CD8-positive, alpha-beta memory T cell (primary cell): ENCODE results near the gene MINDY4. TPM values are rescaled to one million over a fixed set of nuclear protein-coding genes. Genes with fewer than 3 reads are reported as not detected.
A peak's percentile ranks its signal among the peaks of the same experiment; 100 is the strongest.

Source experiments
- CTCF ChIA-PET: fragments of 350-600 bp; sonication (Branson Sonifier 250); formaldehyde crosslinking; loops from one replicate; lab custom pipeline; 2021; ENCODE audit warnings: antibody characterized with exemption; lab: Charles Lee
- POLR2A ChIA-PET: fragments of 350-600 bp; sonication (Branson Sonifier 250); formaldehyde crosslinking; loops from one replicate; lab custom pipeline; 2021; ENCODE audit warnings: antibody characterized with exemption; lab: Charles Lee
- DNase-seq, 5 donors: peaks; one replicate each; pipeline versions ENCODE4 v3.0.0 to v3.0.0-alpha.2; 2020 to 2022; ENCODE audit warnings: mixed read lengths in 1 of 5
- H3K27ac ChIP-seq: one replicate; pipeline ENCODE4 v1.7.0; 2013; ENCODE audit warnings: low read depth, mild to moderate bottlenecking, low read length, moderate library complexity
- H3K27me3 ChIP-seq: 2 replicates; pipeline ENCODE4 v1.7.0; 2013; ENCODE audit warnings: low read length, mild to moderate bottlenecking; ENCODE audit not compliant: insufficient read depth, poor library complexity, severe bottlenecking
- H3K36me3 ChIP-seq: 2 replicates; pipeline ENCODE4 v1.7.0; 2013; ENCODE audit warnings: mild to moderate bottlenecking, low read length, moderate library complexity; ENCODE audit not compliant: insufficient read depth
- H3K4me1 ChIP-seq: 2 replicates; pipeline ENCODE4 v1.7.0; 2013; ENCODE audit warnings: mild to moderate bottlenecking, low read length, moderate library complexity; ENCODE audit not compliant: insufficient read depth
- H3K4me3 ChIP-seq: 2 replicates; pipeline ENCODE4 v1.7.0; 2013; ENCODE audit warnings: mild to moderate bottlenecking, low read length
- H3K9me3 ChIP-seq: 2 replicates; pipeline ENCODE4 v1.7.0; 2013; ENCODE audit warnings: mild to moderate bottlenecking, low read length
- H3K27ac Mint-ChIP-seq, 8 donors: one replicate each; pipeline ENCODE4 v1.8.0; 2020 to 2021; ENCODE audit warnings: mixed read lengths in 8 of 8, mild to moderate bottlenecking in 6 of 8, inconsistent platforms in 3 of 8, moderate library complexity in 3 of 8
- H3K27me3 Mint-ChIP-seq, 2 donors: one replicate each; pipeline ENCODE4 v1.8.0; 2020 to 2021; ENCODE audit warnings: mixed read lengths in 2 of 2, mild to moderate bottlenecking in 1 of 2, moderate library complexity in 1 of 2
- H3K36me3 Mint-ChIP-seq, 3 donors: one replicate each; pipeline ENCODE4 v1.8.0; 2020 to 2021; ENCODE audit warnings: mixed read lengths in 3 of 3, inconsistent platforms in 1 of 3, mild to moderate bottlenecking in 1 of 3
- H3K4me1 Mint-ChIP-seq, 3 donors: one replicate each; pipeline ENCODE4 v1.8.0; 2020 to 2021; ENCODE audit warnings: mixed read lengths in 3 of 3, inconsistent platforms in 1 of 3, mild to moderate bottlenecking in 1 of 3
- H3K4me3 Mint-ChIP-seq, 7 donors: one replicate each; pipeline ENCODE4 v1.8.0; 2020 to 2021; ENCODE audit warnings: mixed read lengths in 7 of 7, mild to moderate bottlenecking in 6 of 7, moderate library complexity in 4 of 7, inconsistent platforms in 2 of 7
- H3K9me3 Mint-ChIP-seq, 5 donors: one replicate each; pipeline ENCODE4 v1.8.0; 2020 to 2022; ENCODE audit warnings: mixed read lengths in 5 of 5, mild to moderate bottlenecking in 3 of 5, moderate library complexity in 2 of 5, inconsistent platforms in 1 of 5
- polyA plus RNA-seq: library from polyadenylated mRNA; unstranded; fragments of 300-500 nt; fragmentation: Illumina TruSeq; gene quantifications from one replicate; pipeline ENCODE4 v1.2.3, GENCODE V29; 2021
- total RNA-seq, 2 experiments: library from RNA; stranded (reverse); gene quantifications; one replicate each; pipeline ENCODE4 v1.2.3, GENCODE V29; 2021

Gene MINDY4
- total and polyA plus RNA-seq, 3 experiments from 2014 or later: 1.0 to 2.6 (median 2.4) TPM

DNA sequence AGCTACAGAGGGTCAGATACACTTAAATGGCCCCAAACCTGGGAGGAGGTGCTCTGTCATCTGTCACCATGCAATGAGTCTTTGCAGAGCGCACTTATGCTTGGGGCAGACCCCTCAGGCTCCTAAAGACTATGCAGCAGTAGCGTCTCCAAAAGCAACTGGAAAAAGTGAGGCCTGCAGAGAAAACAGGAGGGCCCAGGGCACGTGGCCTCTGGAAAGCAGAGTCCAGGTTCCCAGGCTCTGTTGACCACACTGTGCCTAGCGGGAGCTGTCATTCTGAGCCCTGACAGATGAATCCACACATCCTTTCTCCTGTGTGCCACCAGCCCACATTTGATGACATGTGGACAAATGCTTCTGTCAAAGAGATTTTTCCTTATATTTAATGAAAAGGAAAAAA, 66.4 kb downstream of the MINDY4 start:
- H3K4me1 ChIP-seq: no peaks in the 10 kb centered on the region
- Mint-ChIP-seq H3K27me3 (no peaks in the 10 kb centered on the region), H3K36me3 (peaks cover 8 to 16% (median 11%) of the 10 kb centered on the region in 3 donors), H3K9me3 (peaks cover 5 to 20% (median 11%) of the 10 kb centered on the region in 5 donors), H3K27ac (peak overlapping the region in 1 of 8 donors; percentile 62), H3K4me1 (no peaks in the 10 kb centered on the region), H3K4me3 (no peak overlapping the region)
- DNase-seq: no peak
- H3K36me3 ChIP-seq: no peaks in the 10 kb centered on the region
- H3K27ac ChIP-seq: no peak overlapping the region
- H3K9me3 ChIP-seq: no peaks in the 10 kb centered on the region
- POLR2A ChIA-PET: no interaction called here
- no peaks in the 10 kb centered on the region for H3K27me3 ChIP-seq
- CTCF ChIA-PET: no interaction called here
- no peak overlapping the region for H3K4me3 ChIP-seq

- Mint-ChIP-seq H3K27me3 (no peaks in the 10 kb centered on the region), H3K36me3 (peaks cover 6 to 12% (median 10%) of the 10 kb centered on the region in 3 donors), H3K4me3 (no peak overlapping the region), H3K27ac (peak overlapping the region in 1 of 8 donors; percentile 62), H3K4me1 (no peaks in the 10 kb centered on the region), H3K9me3 (peaks cover 2 to 18% (median 11%) of the 10 kb centered on the region in 5 donors)
- Histone ChIP-seq H3K4me1 (no peaks in the 10 kb centered on the region), H3K27ac (no peak overlapping the region), H3K27me3 (no peaks in the 10 kb centered on the region), H3K36me3 (no peaks in the 10 kb centered on the region), H3K4me3 (no peak overlapping the region), H3K9me3 (no peaks in the 10 kb centered on the region)
- CTCF ChIA-PET: no interaction called here
- POLR2A ChIA-PET: no interaction called here
- DNase-seq: no peak
Observed at GRCh38 chr7:30838008-30838407, 66.8 kb downstream of the MINDY4 start.

DNA sequence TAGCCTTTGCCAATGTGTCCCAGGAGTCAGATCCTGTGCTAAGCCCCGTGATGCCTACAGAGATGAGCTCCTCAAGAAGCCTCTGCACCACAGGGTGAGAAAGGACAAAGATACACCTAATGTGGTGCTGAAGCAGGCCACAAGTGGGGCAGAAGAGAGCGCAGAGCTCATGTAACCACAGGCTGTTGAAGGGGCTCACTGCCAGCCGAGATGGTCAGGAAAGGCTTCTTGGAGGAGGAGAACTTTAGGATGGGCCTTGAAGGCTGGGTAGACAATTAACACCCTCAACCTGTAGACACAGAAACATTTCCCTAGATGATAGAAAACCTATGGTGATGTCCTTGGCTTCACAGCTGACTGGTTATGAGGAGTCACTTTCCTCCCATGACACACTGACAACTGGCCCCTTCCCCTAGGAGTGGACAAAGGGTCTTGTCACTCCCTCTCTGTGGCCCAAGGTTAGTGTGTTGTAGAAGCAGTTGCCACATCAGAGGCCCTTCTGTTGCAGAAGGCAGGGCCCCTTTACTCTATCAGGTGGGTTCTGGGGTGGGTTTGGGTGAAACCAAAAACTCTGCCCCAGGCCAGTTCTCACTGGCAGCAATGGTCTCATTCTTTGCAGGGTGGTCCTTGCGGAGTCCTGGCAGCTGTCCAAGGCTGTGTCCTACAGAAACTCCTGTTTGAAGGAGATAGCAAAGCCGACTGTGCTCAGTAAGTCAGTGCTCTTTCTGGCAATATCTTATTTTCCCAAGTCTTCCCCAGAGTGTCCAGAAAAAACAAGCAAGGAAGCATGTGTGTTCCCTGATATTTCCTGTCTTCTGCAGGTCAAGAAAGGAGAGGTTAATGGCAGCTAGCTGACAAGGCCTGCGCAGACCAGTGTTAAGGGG, 69.2 kb downstream of the MINDY4 start:
- H3K9me3 ChIP-seq: no peaks in the 10 kb centered on the region
- H3K27ac ChIP-seq: no peak overlapping the region
- no peaks in the 10 kb centered on the region for H3K27me3 ChIP-seq
- ChIA-PET POLR2A (no interaction called here), CTCF (no interaction called here)
- DNase-seq: no peak
- peaks cover 0 to 4% (median 0%) of the 10 kb centered on the region in 3 donors for H3K36me3 Mint-ChIP-seq
- H3K27ac Mint-ChIP-seq: no peak overlapping the region
- no peaks in the 10 kb centered on the region for H3K4me1 ChIP-seq
- no peak overlapping the region for H3K4me3 Mint-ChIP-seq
- no peaks in the 10 kb centered on the region for H3K9me3 Mint-ChIP-seq
- no peaks in the 10 kb centered on the region for H3K4me1 Mint-ChIP-seq
- H3K36me3 ChIP-seq: no peaks in the 10 kb centered on the region
- no peak overlapping the region for H3K4me3 ChIP-seq
- no peaks in the 10 kb centered on the region for H3K27me3 Mint-ChIP-seq

DNA sequence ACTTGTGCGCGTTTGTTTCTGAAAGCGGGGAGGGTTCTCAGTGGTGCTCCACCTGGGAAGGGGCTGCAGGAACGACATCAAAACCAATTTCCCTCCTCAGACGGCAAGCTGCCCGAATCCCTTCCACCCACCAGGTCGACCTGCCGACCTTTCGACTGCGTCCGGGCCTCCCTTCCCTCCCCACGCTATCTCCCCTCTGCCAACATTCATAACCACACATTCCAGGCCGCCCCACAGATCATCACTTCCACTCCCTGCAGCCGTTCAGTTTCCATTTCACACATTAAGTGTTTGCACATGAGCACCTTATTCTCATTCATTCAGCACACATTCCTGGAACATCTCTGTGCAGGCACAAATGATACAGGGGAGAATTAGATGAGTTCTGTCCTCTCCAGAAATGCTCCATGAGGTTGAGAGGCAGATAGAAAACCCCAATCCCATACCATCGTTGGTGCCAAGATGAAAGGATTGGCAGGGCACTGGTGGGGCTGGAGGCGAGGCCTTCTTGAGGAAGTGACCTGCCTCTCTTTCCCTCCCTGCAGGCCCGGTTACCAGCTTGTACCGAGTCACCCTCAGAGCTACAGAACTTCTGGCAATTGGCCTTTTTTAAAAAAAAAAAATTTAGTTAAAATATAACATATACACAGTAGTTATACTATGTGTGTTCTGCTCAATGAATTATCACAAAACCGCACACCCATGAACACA, 70.0 kb downstream of the MINDY4 start:
- CTCF ChIA-PET: no interaction called here
- Histone ChIP-seq H3K27ac (no peak overlapping the region), H3K27me3 (no peaks in the 10 kb centered on the region), H3K4me3 (no peak overlapping the region), H3K9me3 (no peaks in the 10 kb centered on the region), H3K4me1 (no peaks in the 10 kb centered on the region), H3K36me3 (no peaks in the 10 kb centered on the region)
- H3K9me3 Mint-ChIP-seq: no peaks in the 10 kb centered on the region
- no peaks in the 10 kb centered on the region for H3K4me1 Mint-ChIP-seq
- peaks cover 0 to 4% (median 0%) of the 10 kb centered on the region in 3 donors for H3K36me3 Mint-ChIP-seq
- H3K27ac Mint-ChIP-seq: no peak overlapping the region
- POLR2A ChIA-PET: no interaction called here
- no peaks in the 10 kb centered on the region for H3K27me3 Mint-ChIP-seq
- no peak for DNase-seq
- no peak overlapping the region for H3K4me3 Mint-ChIP-seq

DNA sequence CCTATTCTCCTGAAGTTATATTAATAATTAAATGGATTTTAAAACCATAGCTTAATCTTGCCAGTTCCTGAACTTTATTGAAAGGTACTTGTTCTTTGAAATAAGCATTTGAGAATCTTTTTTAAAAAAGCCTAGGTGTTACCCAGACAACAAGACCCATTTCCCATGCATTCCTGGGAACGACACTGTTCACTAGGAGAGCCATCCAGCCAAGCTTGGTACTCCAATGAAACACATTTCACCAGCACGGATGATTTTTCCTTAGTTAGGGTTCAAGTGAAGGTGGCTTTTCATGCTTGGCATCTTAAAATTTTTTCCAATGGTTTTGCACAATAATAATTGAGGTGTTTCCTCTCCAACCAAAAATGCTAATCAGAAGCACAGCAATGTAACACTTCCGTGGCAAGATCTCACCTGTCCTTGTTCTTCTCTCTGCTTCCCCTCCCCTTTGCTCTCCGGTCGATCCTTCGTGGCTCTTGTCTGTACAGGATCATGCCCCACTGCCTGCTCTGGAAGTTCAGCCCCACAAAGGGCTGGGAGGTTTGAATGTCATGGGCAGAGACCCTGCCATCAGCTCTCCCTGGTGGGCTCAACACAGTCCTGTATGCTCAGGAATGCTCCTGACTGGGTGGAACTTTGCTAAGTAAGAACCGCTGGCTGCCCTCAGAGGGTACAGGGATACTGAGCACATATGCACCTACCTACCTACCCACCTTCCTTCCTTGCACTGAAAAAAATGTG, 70.8 kb downstream of the MINDY4 start:
- ChIA-PET CTCF (no interaction called here), POLR2A (no interaction called here)
- Histone ChIP-seq H3K4me1 (no peaks in the 10 kb centered on the region), H3K36me3 (no peaks in the 10 kb centered on the region), H3K27me3 (no peaks in the 10 kb centered on the region), H3K27ac (no peak overlapping the region), H3K9me3 (no peaks in the 10 kb centered on the region), H3K4me3 (no peak overlapping the region)
- Mint-ChIP-seq H3K9me3 (no peaks in the 10 kb centered on the region), H3K4me3 (no peak overlapping the region), H3K27ac (peak overlapping the region in 2 of 8 donors; percentile 10 to 43), H3K4me1 (no peaks in the 10 kb centered on the region), H3K27me3 (no peaks in the 10 kb centered on the region), H3K36me3 (peaks cover 0 to 4% (median 0%) of the 10 kb centered on the region in 3 donors)
- no peak for DNase-seq

DNA sequence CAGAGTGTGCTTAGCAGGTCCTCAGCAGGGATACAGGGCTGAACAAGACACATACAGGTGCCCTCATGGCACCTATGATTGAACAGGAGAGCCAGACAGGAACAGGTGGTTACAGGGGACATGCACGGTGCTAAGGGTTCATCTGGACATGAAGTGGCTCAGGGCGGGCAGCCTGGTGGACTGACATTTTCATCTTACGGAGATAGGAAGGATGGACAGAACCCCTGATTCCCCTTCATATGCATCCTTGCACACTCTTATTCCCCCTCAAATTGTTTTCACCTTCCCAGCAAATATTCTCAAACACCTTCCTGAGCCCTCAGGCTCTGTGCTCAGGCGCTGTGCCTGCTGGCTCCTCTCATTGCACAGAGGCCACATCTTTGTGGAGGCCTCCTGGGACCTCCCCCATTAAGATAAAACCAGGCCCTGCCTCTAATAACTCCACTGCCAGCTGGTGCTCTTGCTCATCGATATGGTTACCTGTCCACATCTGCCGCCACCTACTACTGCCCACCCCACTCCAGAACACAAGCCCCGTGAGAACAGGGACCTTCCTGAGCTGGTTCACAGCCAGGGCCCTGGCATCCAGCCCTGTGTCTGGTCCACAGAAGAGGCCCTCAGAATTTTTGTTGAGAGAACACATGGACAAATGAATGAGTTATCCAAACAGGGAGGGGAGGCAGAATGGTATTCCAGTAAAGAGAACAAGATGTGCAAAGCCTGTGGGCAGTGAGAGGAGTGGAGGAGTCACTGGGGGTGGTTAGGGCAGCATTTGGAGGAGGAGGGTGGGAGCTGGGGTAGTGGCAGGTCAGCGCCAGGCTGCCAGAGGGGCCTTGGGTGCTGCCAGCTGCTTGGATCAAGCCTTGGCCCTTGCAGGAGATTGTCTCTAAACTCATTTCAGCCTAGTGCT, 71.6 kb downstream of the MINDY4 start:
- no peak overlapping the region for H3K27ac Mint-ChIP-seq

GRCh38 chr7:30843741-30844482, 72.7 kb downstream of the MINDY4 start:
- H3K9me3 Mint-ChIP-seq: no peaks in the 10 kb centered on the region
- H3K27me3 ChIP-seq: no peaks in the 10 kb centered on the region
- POLR2A ChIA-PET: no interaction called here
- H3K27ac Mint-ChIP-seq: peak overlapping the region in 1 of 8 donors; percentile 49
- no peak overlapping the region for H3K4me3 Mint-ChIP-seq
- H3K4me1 Mint-ChIP-seq: no peaks in the 10 kb centered on the region
- no peak overlapping the region for H3K27ac ChIP-seq
- no peaks in the 10 kb centered on the region for H3K36me3 Mint-ChIP-seq
- no peak overlapping the region for H3K4me3 ChIP-seq
- H3K27me3 Mint-ChIP-seq: no peaks in the 10 kb centered on the region
- no peaks in the 10 kb centered on the region for H3K9me3 ChIP-seq
- CTCF ChIA-PET: no interaction called here
- H3K36me3 ChIP-seq: no peaks in the 10 kb centered on the region
- DNase-seq: no peak
- no peaks in the 10 kb centered on the region for H3K4me1 ChIP-seq

More for the DNA sequence above, 71.6 kb downstream of the MINDY4 start:
- H3K9me3 Mint-ChIP-seq: no peaks in the 10 kb centered on the region
- H3K27ac ChIP-seq: no peak overlapping the region
- no peaks in the 10 kb centered on the region for H3K4me1 Mint-ChIP-seq
- no peaks in the 10 kb centered on the region for H3K27me3 Mint-ChIP-seq
- H3K36me3 Mint-ChIP-seq: peaks cover 0 to 4% (median 0%) of the 10 kb centered on the region in 3 donors
- H3K9me3 ChIP-seq: no peaks in the 10 kb centered on the region
- H3K4me3 ChIP-seq: no peak overlapping the region
- H3K4me1 ChIP-seq: no peaks in the 10 kb centered on the region
- POLR2A ChIA-PET: no interaction called here
- CTCF ChIA-PET: no interaction called here
- DNase-seq: no peak
- H3K4me3 Mint-ChIP-seq: no peak overlapping the region
- no peaks in the 10 kb centered on the region for H3K36me3 ChIP-seq
- H3K27me3 ChIP-seq: no peaks in the 10 kb centered on the region
